NCI-H748 (cell line): ENCODE data around the gene ARMH2.

Experiments used
- DNase-seq: peaks from one replicate; lab custom pipeline; 2025; ENCODE audit not compliant: unreplicated experiment; lab: John Stamatoyannopoulos, UW

The ARMH2 gene

GRCh38 chr6:24821860-24822444 lies 23.2 kb upstream of the ARMH2 start:
- no peak for DNase-seq

GRCh38 chr6:24818346-24818745 lies 19.6 kb upstream of the ARMH2 start:
- DNase-seq: no peak

- DNase-seq: no peak
These were observed 11.0 kb upstream of the ARMH2 start for GRCh38 chr6:24809728-24810127.

GRCh38 chr6:24807584-24807983 lies 8.9 kb upstream of the ARMH2 start:
- no peak for DNase-seq

- DNase-seq: no peak
These were observed 3.7 kb upstream of the ARMH2 start for GRCh38 chr6:24802271-24803059.

GRCh38 chr6:24799541-24799915 lies 811 bp upstream of the ARMH2 start:
- no peak for DNase-seq

GRCh38 chr6:24797596-24798216 lies 1.0 kb downstream of the ARMH2 start:
- DNase-seq: no peak

- DNase-seq: no peak
These were observed 2.0 kb downstream of the ARMH2 start for GRCh38 chr6:24796616-24797290.

GRCh38 chr6:24795106-24795505 lies 3.6 kb downstream of the ARMH2 start:
- DNase-seq: no peak

- DNase-seq: no peak
These were observed 10.6 kb downstream of the ARMH2 start for GRCh38 chr6:24788031-24788665.

- no peak for DNase-seq
These were observed 18.5 kb downstream of the ARMH2 start for GRCh38 chr6:24780206-24780605.

GRCh38 chr6:24779416-24780016 lies 19.2 kb downstream of the ARMH2 start:
- DNase-seq: no peak

- no peak for DNase-seq
These were observed 19.8 kb downstream of the ARMH2 start for GRCh38 chr6:24778878-24779277.

- peak; percentile 15 for DNase-seq
These were observed 20.6 kb downstream of the ARMH2 start for GRCh38 chr6:24778121-24778520.

GRCh38 chr6:24777227-24777626 lies 21.5 kb downstream of the ARMH2 start:
- DNase-seq: no peak

- no peak for DNase-seq
These were observed 23.1 kb downstream of the ARMH2 start for GRCh38 chr6:24775520-24776058.

- DNase-seq: peak; percentile 99
These were observed 23.8 kb downstream of the ARMH2 start, which contains the start of gene GMNN for GRCh38 chr6:24774696-24775519. TSS of gene GMNN (plus strand) at chr6:24774937. CDS start at chr6:24777247, 2,310 bp downstream.

GRCh38 chr6:24768361-24768760 lies 30.4 kb downstream of the ARMH2 start:
- DNase-seq: no peak

GRCh38 chr6:24766680-24767462 lies 31.8 kb downstream of the ARMH2 start:
- DNase-seq: peak; percentile 59
